HL-60 (cell line): Measurements from ENCODE around the gene GPR78.

Experiments used
- DNase-seq, 2 experiments: peaks; one replicate each; pipeline ENCODE4 v3.0.0-alpha.2; 2010 to 2020; ENCODE audit warnings: low read depth in 1 of 2, low spot score in 1 of 2
- H3K27ac ChIP-seq: fragments of 250-450 bp; sonication (Bioruptor Pico); replicated peaks from 2 replicates; pipeline ENCODE4 v1.5.1; 2020; ENCODE audit warnings: mild to moderate bottlenecking, moderate library complexity
- H3K27me3 ChIP-seq: fragments of 250-450 bp; sonication (Bioruptor Pico); 2 replicates; pipeline ENCODE4 v1.5.1; 2021; ENCODE audit warnings: mild to moderate bottlenecking, moderate library complexity; ENCODE audit not compliant: insufficient read depth, poor library complexity, severe bottlenecking
- H3K4me3 ChIP-seq: replicated peaks from 2 replicates; pipeline ENCODE4 v1.5.1; 2011; ENCODE audit warnings: mild to moderate bottlenecking, control low read depth, low read length; ENCODE audit not compliant: insufficient read depth
- GABPA ChIP-seq: IDR thresholded peaks from 2 replicates; pipeline ENCODE4 v1.6.1; 2012; ENCODE audit warnings: low read depth
- POLR2AphosphoS5 ChIP-seq: IDR thresholded peaks from 2 replicates; pipeline ENCODE4 v1.6.1; 2012; ENCODE audit warnings: low read depth
- SPI1 ChIP-seq: IDR thresholded peaks from 2 replicates; pipeline ENCODE4 v1.6.1; 2012; ENCODE audit warnings: low read depth, mild to moderate bottlenecking, borderline replicate concordance
- TF ChIP-seq, protein P1 (sequence below): IDR thresholded peaks from 2 replicates; pipeline ENCODE4 v1.6.1; 2012; ENCODE audit warnings: low read depth; ENCODE audit not compliant: insufficient replicate concordance
- TF ChIP-seq, protein P2 (sequence below): IDR thresholded peaks from one replicate; pipeline ENCODE4 v1.5.1; 2011; ENCODE audit warnings: low read length, control low read depth, inconsistent platforms; ENCODE audit not compliant: insufficient read depth

GPR78 gene

DNA sequence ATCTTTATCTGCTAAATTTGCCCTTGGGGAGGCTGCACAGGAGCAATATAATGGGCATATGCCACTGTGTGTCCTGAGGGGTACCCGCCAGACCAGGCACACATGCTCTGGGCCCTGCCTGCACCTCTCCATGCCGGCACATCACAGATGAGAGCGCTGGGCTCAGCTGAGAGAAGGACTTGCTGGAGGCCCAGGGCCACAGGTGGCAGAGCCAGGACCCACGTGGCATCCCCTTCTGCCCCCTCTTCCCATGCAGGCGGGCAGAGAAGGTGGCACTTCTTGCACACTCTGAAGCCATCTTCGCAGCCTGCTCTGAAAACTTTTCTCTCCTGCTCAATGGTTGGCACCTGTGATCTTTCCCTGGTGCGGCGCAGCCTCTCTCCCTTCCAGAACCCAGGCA, 32.5 kb downstream of the GPR78 start:
- no peak for DNase-seq
- Histone ChIP-seq H3K27ac (no peak overlapping the region), H3K4me3 (no peak overlapping the region), H3K27me3 (no peaks in the 10 kb centered on the region)
- TF ChIP-seq, protein P1, sequence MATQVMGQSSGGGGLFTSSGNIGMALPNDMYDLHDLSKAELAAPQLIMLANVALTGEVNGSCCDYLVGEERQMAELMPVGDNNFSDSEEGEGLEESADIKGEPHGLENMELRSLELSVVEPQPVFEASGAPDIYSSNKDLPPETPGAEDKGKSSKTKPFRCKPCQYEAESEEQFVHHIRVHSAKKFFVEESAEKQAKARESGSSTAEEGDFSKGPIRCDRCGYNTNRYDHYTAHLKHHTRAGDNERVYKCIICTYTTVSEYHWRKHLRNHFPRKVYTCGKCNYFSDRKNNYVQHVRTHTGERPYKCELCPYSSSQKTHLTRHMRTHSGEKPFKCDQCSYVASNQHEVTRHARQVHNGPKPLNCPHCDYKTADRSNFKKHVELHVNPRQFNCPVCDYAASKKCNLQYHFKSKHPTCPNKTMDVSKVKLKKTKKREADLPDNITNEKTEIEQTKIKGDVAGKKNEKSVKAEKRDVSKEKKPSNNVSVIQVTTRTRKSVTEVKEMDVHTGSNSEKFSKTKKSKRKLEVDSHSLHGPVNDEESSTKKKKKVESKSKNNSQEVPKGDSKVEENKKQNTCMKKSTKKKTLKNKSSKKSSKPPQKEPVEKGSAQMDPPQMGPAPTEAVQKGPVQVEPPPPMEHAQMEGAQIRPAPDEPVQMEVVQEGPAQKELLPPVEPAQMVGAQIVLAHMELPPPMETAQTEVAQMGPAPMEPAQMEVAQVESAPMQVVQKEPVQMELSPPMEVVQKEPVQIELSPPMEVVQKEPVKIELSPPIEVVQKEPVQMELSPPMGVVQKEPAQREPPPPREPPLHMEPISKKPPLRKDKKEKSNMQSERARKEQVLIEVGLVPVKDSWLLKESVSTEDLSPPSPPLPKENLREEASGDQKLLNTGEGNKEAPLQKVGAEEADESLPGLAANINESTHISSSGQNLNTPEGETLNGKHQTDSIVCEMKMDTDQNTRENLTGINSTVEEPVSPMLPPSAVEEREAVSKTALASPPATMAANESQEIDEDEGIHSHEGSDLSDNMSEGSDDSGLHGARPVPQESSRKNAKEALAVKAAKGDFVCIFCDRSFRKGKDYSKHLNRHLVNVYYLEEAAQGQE = no peak
- no peak for TF ChIP-seq GABPA

DNA sequence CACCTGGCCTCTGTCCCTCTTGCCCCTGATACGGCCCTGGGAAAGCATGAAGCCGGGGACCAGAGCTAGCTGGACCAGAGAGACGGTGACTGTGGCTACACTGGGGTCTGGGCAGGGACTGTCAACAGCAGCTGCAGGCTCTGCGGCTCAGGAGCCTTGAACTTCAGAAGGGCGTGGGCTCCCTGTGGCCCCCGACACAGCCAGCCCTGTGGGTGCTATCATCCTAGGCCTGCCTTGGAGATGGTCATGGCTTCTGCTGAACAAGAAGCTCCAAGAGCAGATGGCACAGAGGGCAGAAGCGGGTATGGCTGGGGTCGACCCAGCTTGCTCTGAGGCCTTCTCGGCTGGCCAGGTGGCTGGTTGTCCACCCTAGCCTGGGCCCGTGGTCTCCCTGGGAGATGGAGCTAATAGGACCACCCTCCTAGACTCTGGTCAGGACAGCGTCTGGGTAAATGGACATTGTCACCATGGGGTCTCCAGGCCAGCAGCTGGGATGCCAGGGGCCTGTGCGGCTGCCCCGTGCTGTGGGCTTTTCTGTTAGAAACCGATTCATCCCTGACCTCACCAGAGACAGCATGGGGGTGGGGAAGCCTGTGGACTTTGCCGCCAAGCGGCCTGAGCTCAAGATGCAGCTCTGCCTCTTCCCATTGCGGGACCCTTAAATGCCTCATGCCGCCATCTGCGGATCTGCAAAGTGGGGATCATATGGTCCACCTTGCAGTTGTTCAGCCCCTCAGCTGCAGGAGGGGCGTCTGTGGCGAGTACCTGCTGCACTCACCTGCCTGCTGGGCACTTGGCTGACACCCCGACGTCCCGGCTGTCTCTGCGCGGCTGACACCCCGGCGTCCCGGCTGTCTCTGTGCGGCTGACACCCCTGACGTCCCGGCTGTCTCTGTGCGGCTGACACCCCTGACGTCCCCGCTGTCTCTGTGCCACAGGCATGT, 33.5 kb downstream of the GPR78 start:
- Histone ChIP-seq H3K4me3 (no peak overlapping the region), H3K27ac (no peak overlapping the region), H3K27me3 (no peaks in the 10 kb centered on the region)
- no peak for DNase-seq
- TF ChIP-seq POLR2AphosphoS5 (no peak), SPI1 (no peak), GABPA (no peak)
- TF ChIP-seq, protein P2, sequence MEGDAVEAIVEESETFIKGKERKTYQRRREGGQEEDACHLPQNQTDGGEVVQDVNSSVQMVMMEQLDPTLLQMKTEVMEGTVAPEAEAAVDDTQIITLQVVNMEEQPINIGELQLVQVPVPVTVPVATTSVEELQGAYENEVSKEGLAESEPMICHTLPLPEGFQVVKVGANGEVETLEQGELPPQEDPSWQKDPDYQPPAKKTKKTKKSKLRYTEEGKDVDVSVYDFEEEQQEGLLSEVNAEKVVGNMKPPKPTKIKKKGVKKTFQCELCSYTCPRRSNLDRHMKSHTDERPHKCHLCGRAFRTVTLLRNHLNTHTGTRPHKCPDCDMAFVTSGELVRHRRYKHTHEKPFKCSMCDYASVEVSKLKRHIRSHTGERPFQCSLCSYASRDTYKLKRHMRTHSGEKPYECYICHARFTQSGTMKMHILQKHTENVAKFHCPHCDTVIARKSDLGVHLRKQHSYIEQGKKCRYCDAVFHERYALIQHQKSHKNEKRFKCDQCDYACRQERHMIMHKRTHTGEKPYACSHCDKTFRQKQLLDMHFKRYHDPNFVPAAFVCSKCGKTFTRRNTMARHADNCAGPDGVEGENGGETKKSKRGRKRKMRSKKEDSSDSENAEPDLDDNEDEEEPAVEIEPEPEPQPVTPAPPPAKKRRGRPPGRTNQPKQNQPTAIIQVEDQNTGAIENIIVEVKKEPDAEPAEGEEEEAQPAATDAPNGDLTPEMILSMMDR = no peak
- TF ChIP-seq, protein P1 = no peak

DNA sequence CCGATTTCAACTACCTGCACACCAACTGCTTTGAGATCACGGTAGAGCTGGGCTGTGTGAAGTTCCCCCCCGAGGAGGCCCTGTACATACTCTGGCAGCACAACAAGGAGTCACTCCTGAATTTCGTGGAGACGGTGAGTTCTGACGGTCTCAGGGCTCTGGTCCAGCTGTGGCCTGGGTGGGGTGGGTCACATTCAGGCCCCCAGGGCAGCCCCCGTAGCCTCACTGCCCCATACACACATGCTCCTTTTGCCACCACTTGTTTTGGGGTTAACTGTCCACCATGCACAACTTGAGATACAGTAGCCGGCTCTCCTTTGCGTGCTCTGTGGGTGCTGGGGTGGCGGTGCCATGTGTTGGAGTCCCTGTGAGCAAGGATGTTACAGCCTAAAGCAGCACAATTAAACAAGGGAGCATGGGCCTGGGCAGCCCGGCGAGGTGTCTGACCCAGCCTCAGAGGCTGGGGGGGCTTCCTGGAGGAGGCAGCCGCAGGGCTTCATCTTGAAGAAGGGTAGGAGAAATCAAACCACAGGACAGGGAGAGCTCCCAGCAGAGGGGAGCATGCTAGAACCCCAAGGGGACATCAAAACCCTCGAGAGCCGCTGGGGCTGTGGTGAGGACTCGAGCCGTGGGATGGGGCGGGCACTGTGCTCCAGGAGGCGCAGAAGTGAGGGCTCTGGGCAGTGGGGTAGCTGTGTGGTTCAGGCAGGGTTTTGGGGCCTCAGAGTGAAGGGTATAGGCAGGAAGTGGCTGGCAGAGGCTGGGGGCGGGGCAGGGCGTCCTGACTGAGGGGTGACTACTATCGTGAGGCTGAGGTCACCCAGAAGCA, 34.4 kb downstream of the GPR78 start:
- TF ChIP-seq SPI1 (no peak), GABPA (no peak), POLR2AphosphoS5 (no peak)
- TF ChIP-seq, protein P1 = no peak
- TF ChIP-seq, protein P2 = no peak
- Histone ChIP-seq H3K27me3 (no peaks in the 10 kb centered on the region), H3K27ac (no peak overlapping the region), H3K4me3 (no peak overlapping the region)
- DNase-seq = no peak
